ENCODE results near the gene ZMIZ2.

ZMIZ2 gene

GRCh38 chr7:44756904-44757303, 8.3 kb downstream of the ZMIZ2 start:
- Histone ChIP-seq H3K36me3 (replicated peaks) (peaks cover 3% of the 10 kb centered on the region; the same call in 1 of the 2 replicates), H3K9me3 (no peaks in the 10 kb centered on the region), H3K4me1 (no peaks in the 10 kb centered on the region), H3K27me3 (ENCODE audit: low read depth) (no peaks in the 10 kb centered on the region), H3K4me3 (no peak overlapping the region)
- DNase-seq (ENCODE audit: low spot score in 2 of 2): no peak
- in situ Hi-C loops (cut with MboI; ENCODE audit: low sequenced_read_pairs): no loop called here

DNA sequence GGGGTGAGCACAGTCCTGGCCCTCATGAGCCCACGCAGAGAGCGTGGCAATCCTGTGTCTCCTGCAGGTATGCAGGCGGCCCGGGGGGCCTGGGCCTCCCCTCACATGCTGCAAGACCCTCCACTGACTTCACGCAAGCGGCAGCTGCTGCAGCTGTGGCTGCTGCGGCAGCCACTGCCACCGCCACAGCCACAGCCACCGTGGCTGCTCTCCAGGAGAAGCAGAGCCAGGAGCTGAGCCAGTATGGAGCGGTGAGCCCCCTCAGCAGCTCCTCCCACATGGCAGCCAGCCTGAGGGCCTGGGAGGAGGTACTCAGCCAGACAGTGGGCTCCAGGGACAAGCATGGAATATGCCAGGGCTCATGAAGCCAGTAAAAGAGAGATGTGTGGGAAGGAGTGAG, 8.7 kb downstream of the ZMIZ2 start:
- in situ Hi-C loops (cut with MboI; ENCODE audit: low sequenced_read_pairs): no loop called here
- H3K36me3 ChIP-seq (replicated peaks): peaks cover 6% of the 10 kb centered on the region; the same call in 1 of the 2 replicates
- no peaks in the 10 kb centered on the region for H3K9me3 ChIP-seq
- H3K27me3 ChIP-seq (ENCODE audit: low read depth): no peaks in the 10 kb centered on the region
- no peak for DNase-seq (ENCODE audit: low spot score in 2 of 2)
- no peaks in the 10 kb centered on the region for H3K4me1 ChIP-seq
- no peak overlapping the region for H3K4me3 ChIP-seq

- in situ Hi-C loops (cut with MboI; ENCODE audit: low sequenced_read_pairs): no loop called here
- H3K9me3 ChIP-seq: no peaks in the 10 kb centered on the region
- H3K4me1 ChIP-seq: no peaks in the 10 kb centered on the region
- no peak overlapping the region for H3K4me3 ChIP-seq
- DNase-seq (ENCODE audit: low spot score in 2 of 2): no peak
- peaks cover 7% of the 10 kb centered on the region for H3K36me3 ChIP-seq (replicated peaks)
- H3K27me3 ChIP-seq (ENCODE audit: low read depth): no peaks in the 10 kb centered on the region
Measured at GRCh38 chr7:44757739-44758138, 9.1 kb downstream of the ZMIZ2 start.

GRCh38 chr7:44759246-44759645, 10.6 kb downstream of the ZMIZ2 start:
- Histone ChIP-seq H3K36me3 (replicated peaks) (peaks cover 21% of the 10 kb centered on the region), H3K4me1 (no peaks in the 10 kb centered on the region), H3K27me3 (ENCODE audit: low read depth) (no peaks in the 10 kb centered on the region), H3K4me3 (no peak overlapping the region), H3K9me3 (no peaks in the 10 kb centered on the region)
- in situ Hi-C loops (cut with MboI; ENCODE audit: low sequenced_read_pairs): no loop called here
- DNase-seq (ENCODE audit: low spot score in 2 of 2): no peak

DNA sequence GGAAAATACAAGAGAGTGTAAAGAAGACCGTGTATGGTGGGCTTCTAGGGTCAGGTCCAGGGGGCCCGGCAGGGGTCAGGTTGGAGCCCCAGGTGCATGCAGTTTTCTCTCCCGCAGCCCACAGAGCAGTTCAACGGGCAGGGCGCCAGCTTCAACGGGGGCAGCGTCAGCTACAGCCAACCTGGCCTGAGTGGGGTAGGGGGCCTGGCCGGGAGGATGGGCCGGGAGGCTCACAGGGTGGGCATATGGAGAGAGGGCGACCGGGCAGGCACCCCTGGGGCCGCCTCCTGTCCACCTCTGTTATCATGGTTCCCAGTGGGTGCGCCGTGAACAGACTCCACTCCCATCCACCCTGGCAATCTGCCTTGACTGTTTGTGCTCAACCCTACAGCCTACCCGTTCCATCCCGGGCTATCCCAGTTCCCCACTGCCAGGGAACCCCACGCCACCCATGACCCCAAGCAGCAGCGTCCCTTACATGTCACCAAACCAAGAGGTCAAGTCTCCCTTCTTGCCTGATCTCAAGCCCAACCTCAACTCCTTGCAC, 11.5 kb downstream of the ZMIZ2 start:
- no peak overlapping the region for H3K4me3 ChIP-seq
- no peaks in the 10 kb centered on the region for H3K9me3 ChIP-seq
- peaks cover 30% of the 10 kb centered on the region for H3K36me3 ChIP-seq (replicated peaks)
- no peaks in the 10 kb centered on the region for H3K27me3 ChIP-seq (ENCODE audit: low read depth)
- no peak for DNase-seq (ENCODE audit: low spot score in 2 of 2)
- H3K4me1 ChIP-seq: no peaks in the 10 kb centered on the region
- in situ Hi-C loops (cut with MboI; ENCODE audit: low sequenced_read_pairs): no loop called here

DNA sequence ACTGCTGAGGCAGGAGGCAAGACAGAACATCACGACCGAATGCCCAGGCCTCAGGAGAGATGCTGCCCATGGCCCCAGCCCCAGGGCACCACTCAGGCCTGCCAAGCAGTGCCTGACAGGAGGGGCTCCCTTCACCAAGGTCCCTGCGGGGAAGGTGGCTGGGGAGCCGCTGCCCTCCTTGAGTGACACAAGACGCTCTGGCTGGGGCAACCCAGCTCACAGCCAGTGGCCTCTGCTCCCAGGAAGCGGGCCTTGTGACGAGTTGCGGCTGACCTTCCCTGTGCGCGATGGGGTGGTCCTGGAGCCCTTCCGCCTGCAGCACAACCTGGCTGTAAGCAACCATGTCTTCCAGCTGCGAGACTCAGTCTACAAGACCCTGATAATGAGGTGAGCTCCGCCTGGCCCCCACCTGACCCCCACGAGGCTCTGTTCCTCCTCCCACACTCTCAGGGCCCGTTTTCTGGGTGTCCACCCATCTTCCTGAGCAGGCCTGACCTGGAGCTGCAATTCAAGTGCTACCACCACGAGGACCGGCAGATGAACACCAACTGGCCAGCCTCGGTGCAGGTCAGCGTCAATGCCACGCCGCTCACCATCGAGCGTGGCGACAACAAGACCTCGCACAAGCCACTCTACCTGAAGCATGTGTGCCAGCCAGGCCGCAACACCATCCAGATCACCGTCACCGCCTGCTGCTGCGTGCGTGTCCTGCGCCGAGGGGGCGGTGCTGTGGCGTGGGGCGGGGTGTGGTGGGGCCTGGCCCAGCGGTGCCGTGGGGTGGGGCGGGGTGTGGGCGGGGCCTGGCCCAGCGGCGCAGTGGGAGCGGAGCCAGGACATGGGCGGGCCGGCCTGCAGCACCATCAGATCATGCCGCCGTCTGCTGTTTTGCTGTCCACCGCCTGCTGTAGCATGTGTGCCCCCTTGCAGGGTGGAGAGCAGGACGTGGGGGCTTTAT, 12.8 kb downstream of the ZMIZ2 start:
- no peak overlapping the region for H3K4me3 ChIP-seq
- DNase-seq (ENCODE audit: low spot score in 2 of 2): no peak
- H3K9me3 ChIP-seq: no peaks in the 10 kb centered on the region
- no peaks in the 10 kb centered on the region for H3K4me1 ChIP-seq
- in situ Hi-C loops (cut with MboI; ENCODE audit: low sequenced_read_pairs): no loop called here
- peaks cover 42% of the 10 kb centered on the region for H3K36me3 ChIP-seq (replicated peaks)
- no peaks in the 10 kb centered on the region for H3K27me3 ChIP-seq (ENCODE audit: low read depth)

- Histone ChIP-seq H3K27me3 (ENCODE audit: low read depth) (no peaks in the 10 kb centered on the region), H3K4me3 (no peak overlapping the region), H3K9me3 (no peaks in the 10 kb centered on the region), H3K4me1 (no peaks in the 10 kb centered on the region), H3K36me3 (replicated peaks) (peaks cover 50% of the 10 kb centered on the region)
- in situ Hi-C loops (cut with MboI; ENCODE audit: low sequenced_read_pairs): no loop called here
- no peak for DNase-seq (ENCODE audit: low spot score in 2 of 2)
Measured at GRCh38 chr7:44762300-44762699, 13.7 kb downstream of the ZMIZ2 start.

- DNase-seq (ENCODE audit: low spot score in 2 of 2): no peak
- no peaks in the 10 kb centered on the region for H3K9me3 ChIP-seq
- no peak overlapping the region for H3K4me3 ChIP-seq
- no peaks in the 10 kb centered on the region for H3K4me1 ChIP-seq
- in situ Hi-C loops (cut with MboI; ENCODE audit: low sequenced_read_pairs): no loop called here
- no peaks in the 10 kb centered on the region for H3K27me3 ChIP-seq (ENCODE audit: low read depth)
- H3K36me3 ChIP-seq (replicated peaks): peaks cover 55% of the 10 kb centered on the region
Measured at GRCh38 chr7:44762726-44763522, 14.3 kb downstream of the ZMIZ2 start.

GRCh38 chr7:44764081-44764480, 15.4 kb downstream of the ZMIZ2 start:
- H3K9me3 ChIP-seq: no peaks in the 10 kb centered on the region
- no peaks in the 10 kb centered on the region for H3K27me3 ChIP-seq (ENCODE audit: low read depth)
- no peak overlapping the region for H3K4me3 ChIP-seq
- in situ Hi-C loops (cut with MboI; ENCODE audit: low sequenced_read_pairs): no loop called here
- no peaks in the 10 kb centered on the region for H3K4me1 ChIP-seq
- no peak for DNase-seq (ENCODE audit: low spot score in 2 of 2)
- H3K36me3 ChIP-seq (replicated peaks): peaks cover 54% of the 10 kb centered on the region

GRCh38 chr7:44764665-44765578, 16.3 kb downstream of the ZMIZ2 start:
- in situ Hi-C loops (cut with MboI; ENCODE audit: low sequenced_read_pairs): no loop called here
- DNase-seq (ENCODE audit: low spot score in 2 of 2): no peak
- peaks cover 52% of the 10 kb centered on the region for H3K36me3 ChIP-seq (replicated peaks)

GRCh38 chr7:44765579-44766415, 17.1 kb downstream of the ZMIZ2 start:
- no peak overlapping the region for H3K4me3 ChIP-seq
- DNase-seq (ENCODE audit: low spot score in 2 of 2): no peak
- no peaks in the 10 kb centered on the region for H3K4me1 ChIP-seq
- no peaks in the 10 kb centered on the region for H3K27me3 ChIP-seq (ENCODE audit: low read depth)
- peaks cover 52% of the 10 kb centered on the region for H3K36me3 ChIP-seq (replicated peaks)
- H3K9me3 ChIP-seq: no peaks in the 10 kb centered on the region
- in situ Hi-C loops (cut with MboI; ENCODE audit: low sequenced_read_pairs): no loop called here

More at GRCh38 chr7:44764665-44765578, 16.3 kb downstream of the ZMIZ2 start:
- no peaks in the 10 kb centered on the region for H3K4me1 ChIP-seq
- H3K4me3 ChIP-seq: no peak overlapping the region
- H3K27me3 ChIP-seq (ENCODE audit: low read depth): no peaks in the 10 kb centered on the region
- no peaks in the 10 kb centered on the region for H3K9me3 ChIP-seq

- DNase-seq (ENCODE audit: low spot score in 2 of 2): no peak
- Histone ChIP-seq H3K36me3 (replicated peaks) (peaks cover 52% of the 10 kb centered on the region), H3K9me3 (no peaks in the 10 kb centered on the region), H3K4me3 (no peak overlapping the region), H3K27me3 (ENCODE audit: low read depth) (no peaks in the 10 kb centered on the region), H3K4me1 (no peaks in the 10 kb centered on the region)
- in situ Hi-C loops (cut with MboI; ENCODE audit: low sequenced_read_pairs): no loop called here
Measured at GRCh38 chr7:44766416-44766801, 17.8 kb downstream of the ZMIZ2 start.
